GM10266 (cell line): Measurements from ENCODE around the gene ZNF580.
A peak's percentile ranks its signal among the peaks of the same experiment; 100 is the strongest.

Source experiments
- DNase-seq: peaks from one replicate; pipeline ENCODE4 v3.0.0; 2012; ENCODE audit errors: extremely low spot score
- TF ChIP-seq, protein P1 (sequence below): IDR thresholded peaks from 2 replicates; pipeline ENCODE4 v1.5.1; 2012; ENCODE audit warnings: mild to moderate bottlenecking, low read depth; ENCODE audit not compliant: control insufficient read depth, insufficient read depth; ENCODE audit errors: missing control alignments

ZNF580 gene

DNA sequence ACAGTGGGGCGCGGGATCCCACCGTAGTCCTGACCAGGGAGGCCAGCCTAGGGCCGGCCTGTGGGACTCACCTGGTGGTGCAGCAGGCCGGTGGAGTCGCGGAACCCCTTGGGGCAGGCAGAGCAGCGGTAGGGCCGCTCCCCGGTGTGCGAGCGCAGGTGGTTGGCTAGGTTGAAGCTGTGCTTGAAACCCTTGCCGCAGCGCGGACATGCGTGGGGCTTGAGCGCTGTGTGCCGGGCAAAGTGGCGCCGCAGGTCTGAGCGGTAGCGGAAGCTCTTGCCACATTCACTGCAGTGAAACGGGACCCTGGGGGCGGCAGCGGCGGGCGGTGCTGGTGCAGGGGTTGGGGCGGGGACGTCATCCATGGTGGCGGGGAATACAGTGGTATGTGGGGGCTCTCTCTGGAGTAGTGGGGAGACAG, 43.3 kb upstream of the ZNF580 start:
- DNase-seq, result no peak
- TF ChIP-seq, protein P1, sequence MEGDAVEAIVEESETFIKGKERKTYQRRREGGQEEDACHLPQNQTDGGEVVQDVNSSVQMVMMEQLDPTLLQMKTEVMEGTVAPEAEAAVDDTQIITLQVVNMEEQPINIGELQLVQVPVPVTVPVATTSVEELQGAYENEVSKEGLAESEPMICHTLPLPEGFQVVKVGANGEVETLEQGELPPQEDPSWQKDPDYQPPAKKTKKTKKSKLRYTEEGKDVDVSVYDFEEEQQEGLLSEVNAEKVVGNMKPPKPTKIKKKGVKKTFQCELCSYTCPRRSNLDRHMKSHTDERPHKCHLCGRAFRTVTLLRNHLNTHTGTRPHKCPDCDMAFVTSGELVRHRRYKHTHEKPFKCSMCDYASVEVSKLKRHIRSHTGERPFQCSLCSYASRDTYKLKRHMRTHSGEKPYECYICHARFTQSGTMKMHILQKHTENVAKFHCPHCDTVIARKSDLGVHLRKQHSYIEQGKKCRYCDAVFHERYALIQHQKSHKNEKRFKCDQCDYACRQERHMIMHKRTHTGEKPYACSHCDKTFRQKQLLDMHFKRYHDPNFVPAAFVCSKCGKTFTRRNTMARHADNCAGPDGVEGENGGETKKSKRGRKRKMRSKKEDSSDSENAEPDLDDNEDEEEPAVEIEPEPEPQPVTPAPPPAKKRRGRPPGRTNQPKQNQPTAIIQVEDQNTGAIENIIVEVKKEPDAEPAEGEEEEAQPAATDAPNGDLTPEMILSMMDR, result no peak

DNA sequence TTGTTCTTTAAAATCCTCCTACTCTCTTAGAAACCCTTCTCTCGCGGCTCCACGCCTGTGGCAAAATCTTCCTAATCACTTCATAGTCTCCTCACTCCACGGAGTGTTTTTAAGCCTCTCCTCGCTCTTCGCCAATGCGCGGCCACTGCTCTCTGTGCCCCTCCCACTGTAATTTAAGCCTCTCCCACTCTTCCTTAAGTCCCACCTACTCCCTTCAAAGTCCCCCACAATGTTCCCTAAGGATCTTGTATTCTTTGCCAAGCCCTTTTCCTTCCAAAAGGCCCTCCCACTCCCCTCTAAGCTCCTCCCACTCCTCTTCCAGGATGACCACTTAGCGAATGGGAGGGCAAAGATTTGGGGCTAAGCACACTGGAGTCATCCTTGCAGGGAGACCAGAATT, 42.8 kb upstream of the ZNF580 start:
- DNase-seq, result no peak
- TF ChIP-seq, protein P1, result no peak

DNA sequence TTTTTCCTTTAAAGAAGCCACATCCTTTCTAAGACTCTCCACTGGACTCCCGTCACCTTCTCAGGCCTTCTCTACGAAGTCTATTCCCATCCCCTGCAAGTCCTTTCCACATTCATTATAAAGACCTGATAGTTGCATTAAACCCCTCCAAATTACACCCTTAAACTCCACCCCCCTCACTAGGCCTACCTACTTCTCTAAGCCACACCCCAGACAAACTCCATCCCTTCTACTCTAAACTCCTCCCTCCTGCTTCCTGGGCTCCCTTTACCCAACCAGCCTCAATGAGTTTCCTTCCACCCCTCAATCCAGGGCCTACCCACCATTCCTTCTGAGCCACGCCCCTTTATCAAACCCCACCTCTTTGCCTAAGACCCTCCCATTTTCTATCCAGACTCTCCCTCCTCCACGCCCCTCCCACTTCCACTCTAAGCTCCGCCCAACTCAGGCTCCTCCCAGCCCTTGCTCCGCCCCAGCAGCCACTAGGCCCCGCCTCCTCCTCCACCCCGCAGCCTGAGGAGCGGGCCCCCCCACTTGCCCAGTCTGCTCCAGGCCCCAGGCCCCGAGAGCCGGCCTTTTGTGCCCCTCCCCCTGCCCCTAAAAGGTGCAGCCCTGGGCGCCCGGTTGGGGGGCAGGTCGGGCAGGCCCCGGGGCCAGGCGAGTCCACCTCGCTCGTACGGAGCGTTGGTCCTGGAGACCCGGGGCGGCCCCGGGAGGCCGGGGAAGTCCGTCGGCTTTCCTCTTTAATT, 41.9 kb upstream of the ZNF580 start:
- TF ChIP-seq, protein P1, result no peak
- DNase-seq, result peak; percentile 95

DNA sequence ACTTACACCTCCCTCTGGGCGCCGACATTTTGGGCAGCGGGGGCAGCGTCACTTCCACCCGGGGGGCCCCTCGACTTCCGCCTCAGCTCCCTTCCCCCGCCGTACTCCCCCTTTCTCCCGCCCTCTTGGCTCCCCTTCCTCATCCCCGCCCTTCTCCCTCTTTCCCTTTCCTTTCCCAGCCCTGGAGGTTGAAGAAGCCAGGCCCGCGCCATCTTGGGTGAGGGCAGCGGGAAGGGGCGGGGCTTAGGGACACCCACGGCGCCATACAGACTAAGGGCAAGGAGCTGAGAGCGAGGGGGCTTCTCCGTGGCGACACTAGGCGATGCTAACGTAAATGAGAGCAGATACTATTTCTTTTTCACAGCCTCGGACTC, 41.3 kb upstream of the ZNF580 start, which contains the start of gene FIZ1:
TSS of gene FIZ1 (minus strand) at position 50 of the 374 bp plus-strand sequence. CDS start 1,652 bp downstream, outside the sequence.
- peak; percentile 93 for DNase-seq
- TF ChIP-seq, protein P1, result no peak

DNA sequence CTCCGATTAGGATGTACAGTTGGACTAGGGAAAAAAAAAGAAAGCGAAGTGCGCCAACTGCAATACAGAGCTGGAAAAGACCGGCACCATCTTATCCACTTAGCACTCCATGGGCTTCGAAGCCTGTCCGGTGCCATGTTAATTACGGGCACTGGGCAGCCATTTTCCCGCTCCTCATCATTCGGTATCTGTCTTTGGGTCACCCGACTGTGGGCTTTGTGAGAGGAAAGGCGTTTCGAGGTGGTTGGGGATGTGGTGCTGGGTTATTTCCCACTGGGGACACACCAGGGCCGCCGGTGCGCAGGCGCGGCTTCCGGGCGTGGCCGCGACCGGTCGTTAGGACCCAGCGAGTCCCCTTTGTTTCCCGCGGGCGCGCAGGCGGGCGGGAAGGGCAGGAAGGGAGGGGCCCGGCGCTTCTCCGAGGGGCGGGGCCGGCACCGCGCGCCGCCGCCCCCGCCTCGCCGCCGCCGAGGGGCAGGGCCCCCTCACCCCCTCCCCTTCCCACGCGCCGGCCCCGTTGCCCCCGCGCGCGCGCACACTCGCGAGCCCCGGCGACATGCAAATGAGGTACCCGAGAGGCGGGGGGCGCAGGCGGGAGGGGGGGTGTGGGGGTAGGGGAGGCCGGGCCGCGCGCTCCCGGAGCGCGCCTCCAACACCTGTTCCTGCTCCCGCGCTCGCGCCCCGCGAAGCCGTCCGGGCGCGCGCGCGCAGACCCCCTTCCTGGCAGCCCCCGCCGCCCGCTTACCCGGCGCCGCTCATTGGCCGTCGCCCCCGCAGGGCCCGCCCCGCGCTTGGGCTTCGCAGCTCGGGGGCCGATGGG, 40.8 kb upstream of the ZNF580 start, which contains the start of gene ZNF524:
TSS of gene ZNF524 (plus strand) at position 447 of the 820 bp plus-strand sequence. CDS start 1,825 bp downstream, outside the sequence.
- TF ChIP-seq, protein P1, result no peak
- DNase-seq, result peak; percentile 93

DNA sequence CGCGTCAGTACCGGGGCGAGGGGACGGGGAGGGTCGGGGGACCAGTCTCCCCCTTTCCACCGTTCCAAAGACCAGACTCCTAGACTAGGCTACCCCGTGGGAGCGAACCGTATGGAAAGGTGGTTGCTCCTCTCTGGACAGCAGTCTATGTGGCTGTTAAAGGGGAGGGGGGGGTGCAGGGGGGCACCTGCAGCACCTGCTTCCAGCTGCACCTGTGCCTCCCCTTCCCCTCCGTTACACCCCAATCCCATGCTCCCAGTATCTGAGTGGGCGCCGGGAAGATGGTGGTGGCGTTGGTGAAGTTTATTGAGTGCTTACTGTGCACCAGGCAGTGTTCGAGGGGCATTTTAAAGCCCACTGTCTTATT, 40.2 kb upstream of the ZNF580 start:
- DNase-seq, result no peak
- TF ChIP-seq, protein P1, result no peak
